ENCODE measurements around the gene IL15. TPM values are rescaled to one million over a fixed set of nuclear protein-coding genes. Genes with fewer than 3 reads are reported as not detected.

The IL15 gene
- total RNA-seq, 1 donor from 2014 or later, result 3.8 TPM

- H3K9me3 Mint-ChIP-seq (ENCODE audit: unreplicated experiment), result no peaks in the 10 kb centered on the region
- TF ChIP-seq CTCF (IDR thresholded peaks at IDR 0.05), result no peak
- no peak overlapping the region for H3K4me3 Mint-ChIP-seq (ENCODE audit: unreplicated experiment)
- no peaks in the 10 kb centered on the region for H3K36me3 Mint-ChIP-seq (ENCODE audit: unreplicated experiment)
- no peak overlapping the region for H3K27ac Mint-ChIP-seq (ENCODE audit: unreplicated experiment)
- DNase-seq (ENCODE audit: extremely low spot score, unreplicated experiment), result no peak
- H3K4me1 Mint-ChIP-seq (ENCODE audit: unreplicated experiment), result peaks cover 2% of the 10 kb centered on the region
- H3K27me3 Mint-ChIP-seq (ENCODE audit: unreplicated experiment), result no peaks in the 10 kb centered on the region
Measured at GRCh38 chr4:141782205-141782604, 145.8 kb downstream of the IL15 start.
